MM.1S (cell line): ENCODE measurements around the gene PLS1.

Source experiments
- DNase-seq: peaks from one replicate; pipeline ENCODE4 v3.0.0-alpha.2; 2015
- H2AFZ ChIP-seq: fragments of 300-600 bp; sonication (generic); 2 replicates; pipeline ENCODE4 v1.6.0; 2016; ENCODE audit warnings: antibody characterized with exemption, low read length
- H3F3A ChIP-seq: fragments of 300-600 bp; sonication (generic); 2 replicates; pipeline ENCODE4 v1.6.1; 2016; ENCODE audit warnings: mild to moderate bottlenecking, antibody characterized with exemption, low read length, moderate library complexity, mixed read lengths; ENCODE audit not compliant: insufficient read depth
- H3K27ac ChIP-seq: fragments of 300-600 bp; sonication (generic); 2 replicates; pipeline ENCODE4 v1.5.1; 2016; ENCODE audit warnings: mild to moderate bottlenecking, low read length
- H3K27me3 ChIP-seq: fragments of 300-600 bp; sonication (generic); replicated peaks from 2 replicates; pipeline ENCODE4 v1.6.0; 2016; ENCODE audit warnings: low read length; ENCODE audit not compliant: insufficient read depth
- H3K36me3 ChIP-seq: fragments of 300-600 bp; sonication (generic); replicated peaks from 2 replicates; pipeline ENCODE4 v1.6.1; 2016; ENCODE audit warnings: mild to moderate bottlenecking, low read length, mixed read lengths; ENCODE audit not compliant: insufficient read depth
- H3K4me1 ChIP-seq: fragments of 300-600 bp; sonication (generic); 2 replicates; pipeline ENCODE4 v1.6.1; 2016; ENCODE audit warnings: low read length, mixed read lengths
- H3K4me2 ChIP-seq: fragments of 300-600 bp; sonication (generic); 2 replicates; pipeline ENCODE4 v1.6.0; 2016; ENCODE audit warnings: low read depth, low read length
- H3K4me3 ChIP-seq: fragments of 300-600 bp; sonication (generic); 2 replicates; pipeline ENCODE4 v1.5.1; 2016; ENCODE audit warnings: low read length, mixed read lengths
- H3K79me2 ChIP-seq: fragments of 300-600 bp; sonication (generic); 2 replicates; pipeline ENCODE4 v1.6.1; 2016; ENCODE audit warnings: mixed run types, low read length, mixed read lengths
- H3K9ac ChIP-seq: fragments of 300-600 bp; sonication (generic); 2 replicates; pipeline ENCODE4 v1.6.1; 2016; ENCODE audit warnings: low read length, mixed read lengths
- H3K9me2 ChIP-seq: fragments of 300-600 bp; sonication (generic); replicated peaks from 2 replicates; pipeline ENCODE4 v1.6.1; 2016; ENCODE audit warnings: mild to moderate bottlenecking, low read length, mixed read lengths; ENCODE audit not compliant: insufficient read depth
- H3K9me3 ChIP-seq: fragments of 300-600 bp; sonication (generic); replicated peaks from 2 replicates; pipeline ENCODE4 v1.6.1; 2016; ENCODE audit warnings: mild to moderate bottlenecking, low read length, mixed read lengths; ENCODE audit not compliant: insufficient read depth
- H4K20me1 ChIP-seq: fragments of 300-600 bp; sonication (generic); 2 replicates; pipeline ENCODE4 v1.6.1; 2016; ENCODE audit warnings: mild to moderate bottlenecking, low read length, moderate library complexity, mixed read lengths; ENCODE audit not compliant: insufficient read depth
- EZH2 ChIP-seq: fragments of 300-600 bp; sonication (generic); optimal IDR thresholded peaks from 2 replicates; pipeline ENCODE3; 2017; ENCODE audit warnings: low read depth, mild to moderate bottlenecking, antibody characterized with exemption, low read length, mixed read lengths
- EZH2phosphoT487 ChIP-seq: fragments of 300-600 bp; sonication (generic); IDR thresholded peaks from 2 replicates; pipeline ENCODE4 v1.6.1; 2018; ENCODE audit warnings: antibody characterized with exemption, low read length
- TF ChIP-seq, protein P1 (sequence below): fragments of 300-600 bp; sonication (generic); IDR thresholded peaks from 2 replicates; pipeline ENCODE4 v1.5.1; 2016; ENCODE audit warnings: antibody characterized with exemption, low read length, mixed read lengths

Gene PLS1

DNA sequence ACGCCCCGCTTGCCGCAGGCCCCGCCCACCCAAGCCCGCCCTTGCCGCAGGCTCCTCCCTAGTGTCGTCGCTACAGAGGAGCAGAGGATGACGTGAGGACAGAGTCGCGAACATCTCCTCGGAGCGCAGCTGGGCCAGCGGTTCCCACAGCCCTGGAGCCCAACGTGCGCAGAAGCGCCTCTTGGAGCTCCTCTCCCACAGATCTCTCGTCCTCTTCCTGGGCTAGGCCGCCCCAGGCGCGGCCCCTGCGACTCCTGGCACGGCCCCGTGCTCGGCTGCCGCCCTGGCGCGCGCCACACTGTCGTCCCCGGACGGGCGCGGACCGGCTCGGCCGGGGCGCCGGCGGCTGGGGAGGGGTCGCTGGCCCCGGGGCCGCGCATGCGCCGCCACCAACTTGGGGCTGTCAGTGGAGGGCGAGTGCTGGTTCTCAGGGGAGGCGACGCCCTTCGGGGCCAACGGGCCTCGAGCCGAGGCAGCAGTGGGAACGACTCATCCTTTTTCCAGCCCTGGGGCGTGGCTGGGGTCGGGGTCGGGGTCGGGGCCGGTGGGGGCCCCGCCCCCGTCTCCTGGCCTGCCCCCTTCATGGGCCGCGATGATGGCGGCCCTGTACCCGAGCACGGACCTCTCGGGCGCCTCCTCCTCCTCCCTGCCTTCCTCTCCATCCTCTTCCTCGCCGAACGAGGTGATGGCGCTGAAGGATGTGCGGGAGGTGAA lies 127.9 kb downstream of the PLS1 start, which contains the start of gene TRPC1:
Gene TRPC1, plus strand, starts transcription at position 67 of the 714 bp plus-strand sequence. Its CDS starts 526 bp downstream, at position 593.
- H3K4me1 ChIP-seq = no peaks in the 10 kb centered on the region
- peak within 1 kb of the TSS; percentile 75 for H3K4me3 ChIP-seq
- no peaks in the 10 kb centered on the region for H3K36me3 ChIP-seq
- H4K20me1 ChIP-seq = no peaks in the 10 kb centered on the region
- no peaks in the 10 kb centered on the region for H3K9me2 ChIP-seq
- TF ChIP-seq EZH2phosphoT487 (no peak), EZH2 (no peak)
- TF ChIP-seq, protein P1, sequence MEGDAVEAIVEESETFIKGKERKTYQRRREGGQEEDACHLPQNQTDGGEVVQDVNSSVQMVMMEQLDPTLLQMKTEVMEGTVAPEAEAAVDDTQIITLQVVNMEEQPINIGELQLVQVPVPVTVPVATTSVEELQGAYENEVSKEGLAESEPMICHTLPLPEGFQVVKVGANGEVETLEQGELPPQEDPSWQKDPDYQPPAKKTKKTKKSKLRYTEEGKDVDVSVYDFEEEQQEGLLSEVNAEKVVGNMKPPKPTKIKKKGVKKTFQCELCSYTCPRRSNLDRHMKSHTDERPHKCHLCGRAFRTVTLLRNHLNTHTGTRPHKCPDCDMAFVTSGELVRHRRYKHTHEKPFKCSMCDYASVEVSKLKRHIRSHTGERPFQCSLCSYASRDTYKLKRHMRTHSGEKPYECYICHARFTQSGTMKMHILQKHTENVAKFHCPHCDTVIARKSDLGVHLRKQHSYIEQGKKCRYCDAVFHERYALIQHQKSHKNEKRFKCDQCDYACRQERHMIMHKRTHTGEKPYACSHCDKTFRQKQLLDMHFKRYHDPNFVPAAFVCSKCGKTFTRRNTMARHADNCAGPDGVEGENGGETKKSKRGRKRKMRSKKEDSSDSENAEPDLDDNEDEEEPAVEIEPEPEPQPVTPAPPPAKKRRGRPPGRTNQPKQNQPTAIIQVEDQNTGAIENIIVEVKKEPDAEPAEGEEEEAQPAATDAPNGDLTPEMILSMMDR = no peak
- H3K27ac ChIP-seq = peak within 1 kb of the TSS; percentile 50; the same call in 1 of the 2 replicates
- no peaks in the 10 kb centered on the region for H3K79me2 ChIP-seq
- H3F3A ChIP-seq = no peaks in the 10 kb centered on the region
- H3K9ac ChIP-seq = peak within 1 kb of the TSS; percentile 41
- H2AFZ ChIP-seq = peak within 1 kb of the TSS; percentile 77
- H3K9me3 ChIP-seq = no peaks in the 10 kb centered on the region
- peak within 1 kb of the TSS; percentile 81 for H3K4me2 ChIP-seq
- H3K27me3 ChIP-seq = no peaks in the 10 kb centered on the region
- peak; percentile 55 for DNase-seq

DNA sequence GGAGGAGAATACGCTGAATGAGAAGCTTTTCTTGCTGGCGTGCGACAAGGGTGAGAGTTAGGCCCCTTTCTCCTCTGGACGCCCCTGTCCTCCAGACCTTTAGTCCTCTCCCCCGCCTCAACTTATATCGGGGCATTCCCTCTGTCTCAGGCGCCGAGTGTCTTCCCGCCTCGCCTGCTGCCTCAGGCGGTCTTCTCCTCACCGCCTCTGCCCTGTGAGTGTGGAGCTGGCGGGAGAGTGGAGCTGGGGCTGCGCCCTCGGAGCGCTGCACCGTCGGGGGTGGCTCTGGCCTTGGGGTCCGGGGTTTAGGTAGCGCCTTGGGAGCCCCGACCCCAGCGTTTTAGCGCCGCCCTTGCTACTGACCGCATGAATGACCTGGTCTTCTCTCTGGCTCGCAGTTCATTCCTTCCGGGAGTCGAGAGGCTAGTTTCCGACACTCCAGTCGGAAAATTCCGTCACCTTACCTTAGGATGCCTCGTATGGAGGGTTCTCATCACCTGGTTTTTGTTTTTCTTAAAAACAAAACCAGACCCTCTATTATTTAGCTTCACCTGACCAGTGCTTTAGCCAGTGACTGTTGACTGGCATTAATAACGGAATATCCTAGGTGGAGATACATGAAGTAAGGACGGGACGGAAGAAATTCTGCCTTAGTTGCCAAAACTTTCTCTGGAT lies 128.6 kb downstream of the PLS1 start:
- no peak for DNase-seq
- no peaks in the 10 kb centered on the region for H3K36me3 ChIP-seq

DNA sequence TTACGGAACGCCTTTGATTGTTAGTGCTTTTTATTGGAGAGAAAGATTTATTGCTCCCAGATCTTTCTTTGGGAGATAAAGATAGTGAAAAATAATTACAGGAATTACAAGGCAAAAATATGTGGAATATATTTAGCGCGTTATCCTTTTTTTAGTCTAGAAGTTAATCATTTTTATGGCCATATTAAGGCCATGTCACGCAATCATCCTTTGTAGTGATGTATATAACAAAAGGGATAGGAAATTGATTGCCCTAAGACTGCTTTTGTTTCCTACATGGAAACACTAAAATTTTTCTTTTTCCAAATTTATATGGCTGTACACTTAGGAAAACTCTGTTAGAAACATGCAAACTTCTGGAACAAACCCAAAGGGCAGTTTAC lies 129.2 kb downstream of the PLS1 start:
- Histone ChIP-seq H2AFZ (no peak overlapping the region), H3K4me3 (no peak overlapping the region), H3K27ac (no peak overlapping the region), H3K9ac (no peak overlapping the region), H3K36me3 (no peaks in the 10 kb centered on the region), H3K4me1 (no peaks in the 10 kb centered on the region), H3K9me2 (no peaks in the 10 kb centered on the region), H3K79me2 (no peaks in the 10 kb centered on the region), H3K4me2 (peak overlapping the region; percentile 81; the same call in 1 of the 2 replicates), H3K27me3 (no peaks in the 10 kb centered on the region), H4K20me1 (no peaks in the 10 kb centered on the region), H3F3A (no peaks in the 10 kb centered on the region), H3K9me3 (no peaks in the 10 kb centered on the region)
- TF ChIP-seq EZH2phosphoT487 (no peak), EZH2 (no peak)
- TF ChIP-seq, protein P1 = no peak
- DNase-seq = no peak

More for the DNA sequence above, 128.6 kb downstream of the PLS1 start:
- H3K9ac ChIP-seq = peak overlapping the region; percentile 41
- H3K4me1 ChIP-seq = no peaks in the 10 kb centered on the region
- TF ChIP-seq, protein P1 = no peak; the same call in 1 of the 2 replicates
- TF ChIP-seq EZH2phosphoT487 = no peak
- TF ChIP-seq EZH2 = no peak
- H3K27me3 ChIP-seq = no peaks in the 10 kb centered on the region
- H2AFZ ChIP-seq = peak overlapping the region; percentile 77
- no peaks in the 10 kb centered on the region for H3F3A ChIP-seq
- H3K9me2 ChIP-seq = no peaks in the 10 kb centered on the region
- no peaks in the 10 kb centered on the region for H4K20me1 ChIP-seq
- H3K27ac ChIP-seq = no peak overlapping the region
- peak overlapping the region; percentile 75 for H3K4me3 ChIP-seq
- H3K79me2 ChIP-seq = no peaks in the 10 kb centered on the region
- no peaks in the 10 kb centered on the region for H3K9me3 ChIP-seq
- peak overlapping the region; percentile 81 for H3K4me2 ChIP-seq
